Pons (tissue), 1 donor: ENCODE data around the gene FIS1.
A peak's percentile ranks its signal among the peaks of the same experiment; 100 is the strongest.

Experiments
- DNase-seq: peaks from one replicate; pipeline ENCODE4 v3.0.0-alpha.2; 2016; ENCODE audit warnings: low spot score

Gene FIS1

DNA sequence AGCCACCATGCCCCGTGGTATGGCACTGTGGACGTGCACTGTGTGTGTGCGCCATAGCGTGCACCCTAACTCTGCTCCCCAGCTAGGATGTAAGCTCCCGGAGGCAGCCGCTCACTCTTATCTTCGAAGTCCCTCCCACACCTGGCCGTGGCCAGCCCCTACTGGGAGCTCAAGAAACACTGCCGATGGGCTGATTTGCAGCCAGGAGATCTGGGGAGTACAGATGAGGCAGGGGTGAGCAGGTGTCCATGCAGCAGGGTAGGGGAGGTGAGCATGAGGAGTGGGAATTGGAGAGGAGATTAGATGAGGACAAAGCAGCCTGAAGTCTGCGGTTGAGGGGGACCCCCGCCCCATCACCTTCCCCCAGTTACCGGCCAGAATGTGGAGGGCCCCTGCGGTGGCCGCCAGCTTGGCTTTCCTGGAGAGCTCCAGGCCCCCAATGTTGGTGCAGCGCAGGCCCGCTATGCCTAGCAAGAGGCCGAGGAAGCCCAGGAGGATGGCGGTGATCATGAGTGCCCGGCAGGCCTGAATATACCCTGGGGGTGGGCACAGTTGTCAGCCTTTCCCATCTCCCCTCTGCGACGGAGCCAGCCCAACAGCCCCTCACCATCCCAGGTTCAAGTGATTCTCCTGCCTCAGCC, 10.9 kb downstream of the FIS1 start:
- no peak for DNase-seq

DNA sequence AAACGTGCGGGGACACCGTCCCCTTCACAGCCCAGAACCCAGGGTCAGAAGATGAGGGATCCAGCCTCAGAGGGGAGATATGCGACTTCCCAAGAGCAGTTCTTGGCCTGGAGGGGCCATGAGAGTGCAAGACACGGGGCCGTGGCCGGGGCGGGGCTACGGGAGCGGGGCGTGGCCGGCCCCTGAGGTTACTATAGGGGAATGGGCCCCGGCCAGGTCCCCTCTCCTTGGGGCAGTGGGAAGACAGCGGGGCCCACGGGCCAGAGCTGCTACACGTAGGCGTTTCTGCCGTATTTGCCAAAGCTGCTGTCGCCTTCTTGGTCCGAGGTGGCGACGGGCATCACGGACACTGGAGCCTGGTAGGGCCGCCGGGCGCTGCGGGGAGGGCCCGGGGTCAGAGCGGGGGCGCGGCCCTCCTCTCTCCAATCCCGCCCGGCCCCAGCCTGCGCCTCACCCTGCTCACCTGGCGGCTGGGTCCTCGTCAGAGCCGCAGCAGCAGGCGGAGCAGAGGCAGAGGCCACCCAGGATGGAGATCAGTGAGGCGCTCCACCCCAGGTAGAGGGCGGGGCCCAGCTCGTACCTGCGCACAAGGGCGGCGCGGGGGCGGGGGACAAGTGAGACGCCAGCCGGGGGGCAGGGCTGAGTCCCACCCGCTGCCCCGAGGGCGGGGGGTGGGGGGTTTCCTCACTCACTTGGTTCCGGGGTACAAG, 12.6 kb downstream of the FIS1 start:
- DNase-seq = no peak

DNA sequence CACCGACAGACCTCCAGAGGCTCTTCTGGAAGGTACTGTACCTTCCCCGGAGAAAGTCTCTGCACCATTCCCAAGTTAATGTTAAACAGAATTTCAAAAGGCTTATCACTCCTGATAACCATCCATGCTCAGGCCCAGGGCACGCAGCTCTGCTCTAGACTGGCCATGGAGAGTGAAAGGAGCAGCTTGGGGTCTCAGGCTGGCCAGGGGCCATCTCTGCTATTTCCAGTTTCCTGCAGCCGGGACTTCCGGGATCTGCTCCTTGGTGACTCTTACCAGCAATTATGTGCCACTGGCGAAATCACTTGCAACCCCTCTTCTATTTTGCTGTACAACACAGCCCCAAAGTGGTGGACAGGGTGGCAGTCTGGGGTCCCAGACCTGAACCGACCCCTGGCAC, 13.2 kb downstream of the FIS1 start:
- no peak for DNase-seq

GRCh38 chr7:101226721-101227120, 18.2 kb downstream of the FIS1 start:
- DNase-seq = no peak

DNA sequence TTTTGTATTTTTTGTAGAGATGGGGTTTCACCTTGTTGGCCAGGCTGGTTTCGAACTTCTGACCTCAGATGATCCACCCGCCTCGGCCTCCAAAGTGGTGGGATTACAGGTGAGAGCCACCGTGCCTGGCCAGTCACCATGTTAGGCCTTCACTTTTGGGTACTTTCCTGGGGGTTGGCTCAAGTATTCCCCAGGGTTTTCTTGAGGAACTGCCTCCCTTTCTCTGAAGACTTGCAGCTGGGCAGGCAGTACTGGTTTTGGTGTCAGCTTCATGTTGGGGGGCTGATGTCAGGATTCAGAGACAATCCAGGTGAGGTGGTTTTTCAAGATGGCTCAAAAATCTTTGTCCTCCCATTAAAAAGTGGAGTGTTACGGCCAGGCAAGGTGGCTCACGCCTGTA, 19.2 kb downstream of the FIS1 start:
- no peak for DNase-seq

DNA sequence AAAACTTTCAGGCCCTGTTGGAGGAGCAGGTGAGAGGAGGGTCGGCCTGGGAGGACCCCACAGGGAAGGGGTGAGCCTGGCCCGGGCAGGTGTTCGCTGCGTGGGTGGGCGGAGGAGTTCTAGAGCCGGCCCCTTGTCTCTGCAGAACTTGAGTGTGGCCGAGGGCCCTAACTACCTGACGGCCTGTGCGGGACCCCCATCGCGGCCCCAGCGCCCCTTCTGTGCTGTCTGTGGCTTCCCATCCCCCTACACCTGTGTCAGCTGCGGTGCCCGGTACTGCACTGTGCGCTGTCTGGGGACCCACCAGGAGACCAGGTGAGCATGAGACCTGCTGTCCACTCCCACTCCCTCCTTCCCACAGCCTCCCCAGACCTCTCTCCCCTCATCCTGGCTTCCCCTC, 21.4 kb downstream of the FIS1 start:
- DNase-seq = no peak

DNA sequence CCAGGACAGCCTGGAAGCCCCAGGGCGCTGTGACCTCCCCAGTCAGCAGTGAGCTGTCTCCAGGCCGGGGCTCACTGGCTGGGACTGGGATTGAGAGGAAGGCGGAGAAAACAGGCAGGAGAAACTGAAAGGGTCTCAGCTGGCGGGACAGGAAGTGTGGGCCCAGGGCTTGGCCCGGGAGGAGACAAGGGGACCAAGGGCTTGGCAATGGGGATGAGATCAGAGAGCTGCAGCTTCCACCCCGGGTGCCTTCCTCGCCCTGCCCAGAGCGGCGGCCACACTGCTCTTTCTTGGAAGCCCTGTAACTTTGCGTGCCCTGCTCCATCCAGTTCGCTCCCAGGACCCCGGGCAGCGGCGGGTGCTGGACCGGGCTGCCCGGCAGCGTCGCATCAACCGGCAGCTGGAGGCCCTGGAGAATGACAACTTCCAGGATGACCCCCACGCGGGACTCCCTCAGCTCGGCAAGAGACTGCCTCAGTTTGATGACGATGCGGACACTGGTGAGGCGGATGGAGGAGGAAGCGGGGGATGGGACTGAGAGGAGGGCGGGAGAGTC, 22.5 kb downstream of the FIS1 start:
- DNase-seq = no peak

DNA sequence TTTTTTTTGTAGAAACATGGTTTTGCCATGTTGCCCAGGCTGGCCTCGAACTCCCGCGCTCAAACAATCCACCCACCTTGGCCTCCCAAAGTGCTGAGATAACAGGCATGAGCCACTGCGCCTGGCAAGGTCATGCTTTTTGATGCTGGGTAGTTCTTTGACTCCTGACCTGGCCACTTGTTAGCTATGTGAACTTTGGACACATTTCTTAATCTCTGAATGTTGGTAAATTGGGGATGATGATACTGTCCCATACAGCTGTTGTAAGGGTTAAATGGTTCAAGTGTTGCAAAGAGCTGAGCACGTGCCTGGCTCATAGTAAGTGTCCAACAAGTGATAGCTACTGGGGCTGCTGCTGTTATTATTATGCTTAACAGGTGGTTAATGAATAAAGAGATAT, 24.6 kb downstream of the FIS1 start:
- DNase-seq = no peak

DNA sequence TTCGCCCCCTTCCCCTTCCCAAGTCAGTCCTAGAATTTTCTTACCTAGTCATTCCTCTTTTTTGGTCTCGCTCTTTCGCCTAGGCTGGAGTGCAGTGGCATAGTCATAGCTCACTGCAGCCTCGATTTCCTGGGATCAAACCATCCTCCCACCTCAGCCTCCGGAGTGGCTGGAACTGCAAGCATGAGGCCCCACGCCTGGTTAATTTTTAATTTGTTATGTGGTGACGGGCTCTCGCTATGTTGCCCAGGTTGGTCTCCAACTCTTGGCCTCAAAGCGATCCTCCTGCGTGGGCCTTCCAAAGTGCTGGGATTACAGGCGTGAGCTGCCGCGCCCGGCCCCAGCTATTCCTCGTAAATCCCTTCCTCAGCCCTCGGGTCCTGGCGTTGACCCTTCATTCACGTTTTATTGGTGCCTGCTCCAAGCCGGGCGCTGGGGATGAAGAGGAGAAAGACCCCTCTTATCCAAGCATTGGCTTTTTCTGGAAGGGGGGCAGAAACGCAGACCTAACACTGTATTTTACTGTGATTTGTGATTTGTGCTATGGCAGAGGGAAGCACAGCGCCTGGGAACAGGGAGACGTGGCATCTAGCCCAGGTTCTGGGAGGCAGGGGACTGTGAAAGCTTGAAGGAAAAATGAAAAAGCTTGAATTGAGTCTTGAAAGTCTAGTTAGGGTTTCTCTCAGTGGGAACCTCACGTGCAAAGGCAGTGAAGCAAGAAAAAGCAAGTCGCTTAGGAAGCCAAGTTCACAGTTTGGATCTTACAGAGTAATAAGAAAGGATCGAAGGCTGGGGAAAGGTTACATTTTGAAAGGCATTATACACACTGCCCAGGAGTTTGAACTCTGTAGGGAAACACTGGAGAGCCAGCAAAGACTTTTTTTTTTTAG, 26.4 kb downstream of the FIS1 start:
- no peak for DNase-seq

DNA sequence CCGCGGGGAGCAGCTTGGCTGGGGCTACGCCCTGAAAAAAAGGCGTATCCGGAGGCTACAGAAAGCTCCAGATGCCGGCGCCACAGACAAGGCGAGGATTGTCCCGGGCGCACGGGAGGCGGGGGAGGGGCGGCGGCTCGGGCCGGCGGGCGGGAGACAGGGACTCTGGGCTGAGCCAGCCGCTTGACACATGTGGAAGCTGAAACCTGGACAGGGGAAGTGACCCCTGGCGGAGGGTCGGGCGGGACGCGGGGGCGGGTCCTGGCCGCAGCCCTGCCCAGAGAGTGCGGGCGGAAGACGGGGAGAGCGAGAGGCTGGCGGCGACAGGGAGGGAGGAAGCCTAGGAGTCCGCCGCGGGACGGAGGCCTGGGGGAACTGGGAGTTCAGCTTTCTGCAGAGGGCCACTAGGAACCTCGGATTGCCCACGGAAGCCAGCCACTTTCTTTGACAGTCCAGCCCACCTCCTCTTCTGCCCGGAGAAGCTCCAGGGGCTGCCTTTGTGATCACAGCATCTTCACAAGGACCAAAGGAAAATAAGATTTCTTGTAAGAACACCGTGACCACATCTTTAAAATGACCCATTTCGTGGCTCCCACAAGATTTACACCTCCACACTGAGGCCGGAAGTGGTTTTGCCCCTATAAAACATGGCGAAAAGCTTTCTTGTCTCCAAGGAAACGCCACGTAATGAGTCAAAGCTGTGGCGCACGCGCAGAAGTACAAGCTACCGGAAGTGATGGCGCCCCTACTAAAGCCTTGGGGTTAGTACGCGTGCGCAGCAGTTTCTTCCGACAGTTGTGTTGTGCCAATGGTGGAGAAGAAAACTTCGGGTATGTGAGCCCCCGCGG, 27.3 kb downstream of the FIS1 start, which contains the start of the genes PLOD3 and ZNHIT1:
Gene PLOD3, minus strand, starts transcription at position 194 of the 848 bp plus-strand sequence. CDS start 307 bp downstream, outside the sequence.
Gene ZNHIT1, plus strand, starts transcription at position 778 of the 848 bp plus-strand sequence. Its CDS starts 31 bp downstream, at position 809.
- DNase-seq = peak; percentile 99

GRCh38 chr7:101216860-101217387, 28.0 kb downstream of the FIS1 start:
- DNase-seq = no peak

DNA sequence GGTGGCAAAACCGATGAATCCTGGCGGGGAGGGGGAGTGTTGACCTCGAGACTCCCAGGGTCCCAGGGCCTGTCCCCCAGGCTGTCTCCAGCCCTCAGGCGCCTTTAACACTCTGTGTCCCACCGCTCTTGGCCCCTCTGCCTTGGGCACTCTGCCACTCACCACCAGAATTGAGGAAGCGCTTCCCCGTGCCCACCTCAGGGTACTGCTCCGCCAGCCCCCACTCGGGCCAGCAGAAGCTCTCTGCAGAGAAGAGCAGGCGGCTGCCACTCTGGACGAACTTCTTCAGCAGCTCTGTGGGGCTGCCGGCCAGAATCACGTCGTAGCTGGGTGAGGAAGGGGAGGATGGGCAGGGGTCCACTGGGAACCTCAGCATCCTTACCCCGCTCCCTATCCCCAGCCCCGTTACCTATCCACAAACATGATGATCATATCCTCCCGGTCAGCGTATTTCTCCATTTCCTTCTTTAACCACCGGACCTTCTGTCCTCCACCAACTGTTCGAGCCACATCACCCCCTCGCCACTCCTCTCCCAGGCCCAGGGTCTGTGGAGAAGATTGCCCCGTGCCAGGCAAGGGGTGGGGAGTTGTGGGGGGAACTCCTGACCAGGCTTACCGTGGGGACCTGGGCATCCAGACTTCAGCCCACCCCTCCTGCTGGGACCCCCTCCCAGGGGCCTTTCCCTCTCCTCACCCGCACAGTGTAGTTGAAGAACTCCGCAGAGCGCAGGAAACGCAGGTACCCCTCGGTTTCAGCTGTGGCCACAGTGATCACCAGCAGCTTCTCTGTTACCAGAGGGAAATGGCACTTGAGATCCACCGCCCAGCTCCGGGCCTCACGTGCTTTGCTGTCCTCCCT, 28.7 kb downstream of the FIS1 start:
- DNase-seq = no peak

DNA sequence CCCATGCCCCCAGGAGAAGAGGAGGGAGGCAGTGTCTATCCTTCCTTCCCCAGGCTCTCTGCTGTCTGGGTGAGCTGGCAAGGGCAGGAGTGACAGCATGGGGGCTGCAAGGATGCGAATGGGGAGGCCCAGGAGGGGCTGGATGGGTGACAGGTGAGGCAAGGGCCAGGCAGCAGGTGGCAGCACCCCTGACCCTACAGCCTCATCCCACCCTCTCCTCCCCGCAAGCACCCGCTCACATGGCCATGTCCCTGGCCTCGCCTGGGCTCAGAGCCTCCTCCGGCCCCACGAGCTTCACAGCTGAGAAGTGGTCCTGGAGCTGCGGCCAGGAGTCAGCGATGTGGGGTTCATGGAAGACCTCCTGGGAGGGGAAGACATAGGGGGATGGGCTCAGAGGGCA, 32.9 kb downstream of the FIS1 start:
- no peak for DNase-seq

DNA sequence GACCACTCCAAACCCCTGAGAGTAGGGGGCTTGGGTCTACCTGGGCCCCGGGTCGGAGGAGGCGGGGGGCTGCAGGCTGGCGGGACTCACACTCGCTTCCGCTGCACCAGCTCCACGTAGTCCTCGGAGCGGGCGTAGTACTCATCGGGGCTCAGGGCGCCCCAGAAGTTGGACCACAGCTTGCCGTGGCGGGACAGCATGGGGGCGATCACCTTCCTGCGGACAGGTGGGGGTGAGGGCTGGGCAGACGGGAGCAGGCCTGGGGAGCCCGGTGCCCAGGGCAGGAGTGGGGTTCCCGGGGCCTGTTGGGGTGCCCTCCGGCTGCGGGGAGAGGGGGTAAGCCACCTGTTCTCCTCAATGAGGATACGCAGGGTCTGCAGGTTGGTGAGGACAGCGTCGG, 33.4 kb downstream of the FIS1 start:
- DNase-seq = no peak

GRCh38 chr7:101210143-101210542, 34.7 kb downstream of the FIS1 start:
- no peak for DNase-seq

DNA sequence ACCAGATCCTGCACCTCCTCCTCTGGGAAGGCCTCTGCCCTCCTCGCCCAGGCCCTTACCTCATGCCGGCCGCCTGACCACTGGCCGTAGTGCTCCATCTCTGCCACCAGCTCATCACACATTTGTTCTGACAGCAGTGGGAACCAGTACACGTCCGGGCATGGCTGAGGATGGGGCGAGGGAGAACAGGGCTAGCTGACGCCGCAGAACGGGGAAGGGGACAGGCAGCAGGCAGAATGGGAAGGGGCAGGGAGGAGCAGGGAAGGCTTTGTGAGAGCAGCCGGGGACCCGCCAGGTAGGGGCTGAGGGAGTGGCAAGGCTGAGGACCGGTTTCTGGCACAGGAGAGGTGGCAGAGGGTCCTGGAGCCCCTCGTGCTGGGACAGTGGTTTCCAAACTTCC, 36.1 kb downstream of the FIS1 start:
- DNase-seq = no peak

GRCh38 chr7:101207459-101207858, 37.4 kb downstream of the FIS1 start:
- DNase-seq = no peak

GRCh38 chr7:101206665-101207042, 38.2 kb downstream of the FIS1 start:
- DNase-seq = no peak

DNA sequence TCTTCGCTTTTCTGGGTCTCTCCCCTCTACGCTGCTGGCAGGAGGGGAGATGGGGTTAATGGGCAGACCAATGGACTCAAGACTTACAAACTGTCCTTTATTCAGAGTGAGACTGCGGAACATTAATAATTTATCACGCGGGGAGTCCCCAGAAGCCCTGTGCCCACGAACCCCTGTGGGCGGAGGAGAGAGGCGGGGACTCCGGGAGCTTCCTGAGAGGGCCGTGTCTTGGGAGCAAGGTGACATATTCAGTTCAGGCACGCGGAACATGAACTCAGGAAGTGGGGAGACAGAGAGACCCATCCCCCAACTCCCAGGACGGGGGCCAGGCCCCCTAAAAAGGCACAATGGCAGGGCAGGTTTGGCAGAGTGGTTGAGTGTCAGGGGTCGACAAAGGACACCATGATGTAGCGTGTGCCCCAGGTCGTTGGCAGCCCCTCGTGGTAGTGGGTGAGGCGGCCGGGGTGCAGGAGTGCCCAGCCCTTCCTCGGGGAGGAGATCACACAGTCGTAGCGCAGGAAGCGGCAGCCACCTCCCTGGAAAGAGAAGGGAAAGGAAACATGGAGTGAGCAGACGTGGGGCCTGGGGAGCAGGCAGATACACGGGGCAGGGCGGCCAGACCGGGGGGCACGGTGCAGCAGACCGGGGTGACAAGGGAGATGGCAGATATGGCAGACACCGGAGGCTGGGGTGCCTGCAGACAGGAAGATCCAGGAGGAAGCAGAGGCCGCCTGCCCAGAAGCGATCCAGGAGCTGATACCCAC, 38.8 kb downstream of the FIS1 start:
- DNase-seq = no peak
